ENCODE measurements around the gene HAUS3. TPM values are rescaled to one million over a fixed set of nuclear protein-coding genes. Genes with fewer than 3 reads are reported as not detected.

Gene HAUS3
- total RNA-seq, 4 donors from 2014 or later: 7.4 to 29.9 (median 14.2) TPM

DNA sequence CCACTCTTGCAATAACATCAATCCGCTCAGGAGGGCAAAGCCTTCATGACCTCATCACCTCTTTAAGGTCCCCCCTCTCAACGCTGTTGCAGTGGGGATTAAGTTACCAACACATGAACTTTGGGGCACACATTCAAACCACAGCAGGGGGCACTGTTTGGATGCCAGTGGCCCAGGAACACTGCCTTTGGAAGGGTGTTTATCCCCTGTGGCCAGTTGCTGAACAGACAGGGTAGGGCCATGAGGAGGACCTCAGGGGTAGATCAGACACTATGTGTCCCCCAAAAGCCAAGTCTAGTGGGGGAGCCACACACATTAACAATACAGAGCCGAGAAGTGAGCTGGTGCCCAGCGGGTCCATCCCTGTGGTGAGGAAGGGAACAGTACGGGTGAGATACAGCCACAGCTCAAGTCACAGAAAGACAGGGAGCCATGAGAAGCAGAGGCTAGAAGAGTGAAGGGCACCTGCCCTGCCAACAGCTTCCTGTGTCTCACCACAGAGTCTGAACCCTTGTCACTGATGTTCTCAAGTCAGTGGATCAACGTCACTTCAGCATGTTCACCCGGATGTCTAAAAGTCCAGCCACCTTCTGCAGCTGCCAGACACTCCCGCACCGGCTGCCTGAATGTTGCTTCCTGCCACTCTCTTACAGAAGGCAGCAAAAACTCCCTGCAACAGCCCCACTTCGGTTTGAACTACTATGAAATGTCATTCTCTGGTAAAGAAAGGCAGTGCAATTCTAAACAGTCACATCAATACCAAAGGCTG is 39.8 kb upstream of the HAUS3 start:
- intact Hi-C loops (cut with DNase I; ENCODE audit: low total_unique reads): no loop called here
- TF ChIP-seq POLR2A (IDR thresholded peaks at IDR 0.05): no peak
- no peak for TF ChIP-seq CTCF (IDR thresholded peaks at IDR 0.05)

DNA sequence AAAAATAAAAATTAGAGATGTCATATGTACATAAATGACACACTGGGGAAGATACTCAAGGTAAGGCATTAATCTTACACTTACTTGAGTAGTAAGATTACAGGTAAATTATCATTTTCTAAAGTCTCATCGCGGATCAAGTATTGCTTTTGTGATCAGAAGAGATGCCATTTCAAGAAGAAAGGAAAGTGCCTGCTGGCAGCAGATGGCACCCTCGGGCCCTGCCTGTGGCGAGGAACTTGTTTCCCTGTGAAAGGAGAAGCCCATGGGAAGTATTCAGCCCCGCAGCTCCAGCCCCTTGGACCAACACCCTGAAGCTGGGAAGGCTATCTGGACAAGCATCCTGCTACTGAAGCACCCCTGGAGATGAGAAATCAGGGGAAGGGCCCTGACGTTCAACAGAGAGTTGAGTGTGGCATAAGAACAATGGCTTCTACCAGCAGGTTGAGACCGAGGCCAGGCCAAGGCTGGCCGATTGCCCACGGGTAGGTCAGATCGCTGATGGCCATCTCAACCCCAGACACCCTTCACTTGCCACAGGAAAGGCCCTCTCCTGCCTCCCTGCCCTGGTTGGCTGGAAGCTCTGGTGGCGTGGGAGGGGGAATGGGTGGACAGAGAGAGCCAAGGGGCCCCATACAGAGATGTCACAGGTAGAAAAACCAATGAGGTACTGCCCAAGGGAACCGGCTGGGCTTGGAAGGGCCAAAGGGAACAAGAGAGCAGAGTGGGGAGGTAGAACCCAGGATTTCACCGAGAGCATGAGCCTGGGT is 38.8 kb upstream of the HAUS3 start:
- H3K4me3 ChIP-seq: no peak overlapping the region
- TF ChIP-seq CTCF (IDR thresholded peaks at IDR 0.05) (no peak), POLR2A (IDR thresholded peaks at IDR 0.05) (no peak)
- no peak overlapping the region for H3K27ac ChIP-seq
- H3K36me3 ChIP-seq: no peaks in the 10 kb centered on the region
- H3K4me1 ChIP-seq: no peaks in the 10 kb centered on the region
- H3K9me3 ChIP-seq: no peaks in the 10 kb centered on the region
- intact Hi-C loops (cut with DNase I; ENCODE audit: low total_unique reads): no loop called here
- no peak for DNase-seq
- no peaks in the 10 kb centered on the region for H3K27me3 ChIP-seq

More for the DNA sequence above, 39.8 kb upstream of the HAUS3 start:
- no peaks in the 10 kb centered on the region for H3K4me1 ChIP-seq
- no peak overlapping the region for H3K27ac ChIP-seq
- DNase-seq: no peak
- no peaks in the 10 kb centered on the region for H3K9me3 ChIP-seq
- H3K4me3 ChIP-seq: no peak overlapping the region
- H3K36me3 ChIP-seq: no peaks in the 10 kb centered on the region
- H3K27me3 ChIP-seq: no peaks in the 10 kb centered on the region

- no peak for DNase-seq
- H3K4me1 ChIP-seq: no peaks in the 10 kb centered on the region
- TF ChIP-seq CTCF (IDR thresholded peaks at IDR 0.05) (no peak), POLR2A (IDR thresholded peaks at IDR 0.05) (no peak)
- intact Hi-C loops (cut with DNase I; ENCODE audit: low total_unique reads): no loop called here
- H3K36me3 ChIP-seq: no peaks in the 10 kb centered on the region
- H3K27me3 ChIP-seq: no peaks in the 10 kb centered on the region
- H3K27ac ChIP-seq: no peak overlapping the region
- no peak overlapping the region for H3K4me3 ChIP-seq
- no peaks in the 10 kb centered on the region for H3K9me3 ChIP-seq
Measured at GRCh38 chr4:2277956-2278355, 36.0 kb upstream of the HAUS3 start.

DNA sequence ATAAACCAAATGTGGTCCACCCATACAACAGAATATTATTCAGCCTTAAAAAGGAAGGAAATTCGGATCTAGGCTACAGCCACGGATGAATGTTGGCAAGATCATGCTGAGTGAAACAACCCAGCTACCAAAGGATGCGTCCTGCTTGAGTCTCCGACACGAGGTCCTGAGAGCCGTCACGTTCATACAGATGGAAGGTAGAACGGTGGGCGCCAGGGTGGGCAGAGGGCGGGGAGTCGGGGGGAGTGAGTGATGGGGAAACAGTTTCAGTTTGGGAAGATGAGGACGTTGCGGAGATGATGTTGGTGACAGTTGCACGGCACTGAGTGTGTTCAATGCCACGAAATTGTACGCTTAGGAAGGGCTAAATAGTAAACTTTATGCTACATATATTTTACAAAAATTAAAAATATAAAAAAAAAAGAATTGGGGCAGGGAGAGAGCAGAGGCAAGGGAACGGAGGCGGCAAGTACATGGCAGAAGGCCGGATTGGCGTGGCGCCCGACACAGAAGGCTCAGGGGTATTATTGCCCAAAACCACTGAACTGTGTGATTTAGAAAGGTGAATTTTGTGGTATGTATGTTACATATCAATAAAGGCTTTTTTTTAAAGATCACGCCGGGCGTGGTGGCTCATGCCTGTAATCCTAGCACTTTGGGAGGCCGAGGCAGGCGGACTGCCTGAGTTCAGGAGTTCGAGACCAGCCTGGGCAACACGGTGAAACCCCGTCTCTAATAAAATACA is 34.8 kb upstream of the HAUS3 start:
- DNase-seq: no peak
- Histone ChIP-seq H3K27me3 (no peaks in the 10 kb centered on the region), H3K36me3 (no peaks in the 10 kb centered on the region), H3K4me3 (no peak overlapping the region), H3K9me3 (no peaks in the 10 kb centered on the region), H3K27ac (no peak overlapping the region), H3K4me1 (no peaks in the 10 kb centered on the region)
- no peak for TF ChIP-seq CTCF (IDR thresholded peaks at IDR 0.05)
- TF ChIP-seq POLR2A (IDR thresholded peaks at IDR 0.05): no peak
- intact Hi-C loops (cut with DNase I; ENCODE audit: low total_unique reads): no loop called here

Measured in uterus (tissue), 4 donors.